ENCODE results near the gene METTL22. TPM values are rescaled to one million over a fixed set of nuclear protein-coding genes. Genes with fewer than 3 reads are reported as not detected.

The METTL22 gene
- total RNA-seq, 4 donors from 2014 or later: 14.4 to 31.9 (median 24.8) TPM

DNA sequence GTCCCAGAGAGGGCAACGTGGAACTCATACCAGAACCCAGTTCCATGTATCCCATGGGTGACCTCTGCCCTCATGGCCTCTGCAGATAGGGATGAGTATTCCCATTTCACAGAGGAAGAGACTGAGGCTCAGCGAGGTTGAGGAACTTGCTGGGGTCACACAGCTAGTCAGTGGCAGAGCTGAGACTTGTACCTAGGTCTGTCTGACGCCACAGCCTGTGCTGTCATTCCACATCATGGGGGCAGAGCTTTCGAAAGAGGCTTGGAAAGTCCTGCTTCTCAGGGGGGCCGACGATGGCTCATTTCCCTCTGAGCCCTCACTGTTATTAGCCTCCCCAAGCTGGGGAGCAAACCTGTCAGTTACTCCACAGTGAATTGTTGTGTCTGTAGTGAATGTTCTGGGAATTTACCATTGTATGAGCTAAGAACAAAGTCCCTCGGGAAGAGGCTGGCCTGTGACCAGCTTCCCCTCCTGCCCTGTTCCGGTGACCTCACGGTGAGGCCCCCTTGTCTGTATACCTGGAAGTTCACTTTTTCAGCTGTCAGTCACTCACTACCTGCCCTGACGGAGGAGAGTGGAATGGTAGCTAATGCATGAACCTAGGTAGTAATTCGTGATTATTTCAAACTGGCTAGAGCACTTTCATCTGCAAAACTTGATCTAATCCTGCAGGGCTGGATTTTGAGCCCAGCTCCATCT is 8.9 kb downstream of the METTL22 start:
- Histone ChIP-seq H3K36me3 (peaks cover 0 to 96% of the 10 kb centered on the region in 2 donors), H3K4me3 (no peak overlapping the region), H3K4me1 (no peaks in the 10 kb centered on the region), H3K9me3 (no peaks in the 10 kb centered on the region), H3K27ac (no peak overlapping the region), H3K27me3 (no peaks in the 10 kb centered on the region)
- WGBS, 2 donors (ENCODE audit: low coverage in 1 of 2): 73 to 93% methylated on average over 2 to 7 of the region's 11 CpGs
- ATAC-seq: no peak
- TF ChIP-seq POLR2A (IDR thresholded peaks at IDR 0.05) (no peak), EP300 (IDR thresholded peaks at IDR 0.05) (no peak), POLR2AphosphoS5 (IDR thresholded peaks at IDR 0.05) (no peak)
- TF ChIP-seq, protein P1, sequence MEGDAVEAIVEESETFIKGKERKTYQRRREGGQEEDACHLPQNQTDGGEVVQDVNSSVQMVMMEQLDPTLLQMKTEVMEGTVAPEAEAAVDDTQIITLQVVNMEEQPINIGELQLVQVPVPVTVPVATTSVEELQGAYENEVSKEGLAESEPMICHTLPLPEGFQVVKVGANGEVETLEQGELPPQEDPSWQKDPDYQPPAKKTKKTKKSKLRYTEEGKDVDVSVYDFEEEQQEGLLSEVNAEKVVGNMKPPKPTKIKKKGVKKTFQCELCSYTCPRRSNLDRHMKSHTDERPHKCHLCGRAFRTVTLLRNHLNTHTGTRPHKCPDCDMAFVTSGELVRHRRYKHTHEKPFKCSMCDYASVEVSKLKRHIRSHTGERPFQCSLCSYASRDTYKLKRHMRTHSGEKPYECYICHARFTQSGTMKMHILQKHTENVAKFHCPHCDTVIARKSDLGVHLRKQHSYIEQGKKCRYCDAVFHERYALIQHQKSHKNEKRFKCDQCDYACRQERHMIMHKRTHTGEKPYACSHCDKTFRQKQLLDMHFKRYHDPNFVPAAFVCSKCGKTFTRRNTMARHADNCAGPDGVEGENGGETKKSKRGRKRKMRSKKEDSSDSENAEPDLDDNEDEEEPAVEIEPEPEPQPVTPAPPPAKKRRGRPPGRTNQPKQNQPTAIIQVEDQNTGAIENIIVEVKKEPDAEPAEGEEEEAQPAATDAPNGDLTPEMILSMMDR (IDR thresholded peaks at IDR 0.05): no peak

DNA sequence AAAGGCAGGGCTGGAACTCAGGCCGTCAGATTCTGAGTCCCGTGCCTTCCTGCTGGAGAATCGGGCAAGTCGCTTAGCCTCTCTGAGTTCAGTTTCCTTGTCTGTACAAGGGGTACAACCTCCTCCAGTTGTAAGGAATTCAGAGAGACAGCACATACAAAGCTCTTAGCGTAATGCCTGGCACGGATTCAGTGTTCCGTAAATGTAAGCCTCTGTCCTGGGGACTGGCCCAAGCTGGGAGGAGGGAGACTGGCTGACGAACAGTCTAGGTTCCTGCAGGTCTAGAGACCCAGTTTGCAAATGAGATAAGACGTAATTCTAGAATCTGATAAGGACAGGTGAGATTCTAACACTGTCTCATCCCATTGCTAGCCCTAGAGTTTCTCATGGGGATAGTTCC is 9.9 kb downstream of the METTL22 start:
- 61 to 74% methylated on average over 5 to 8 of the region's 9 CpGs for WGBS, 2 donors (ENCODE audit: low coverage in 1 of 2)
- Histone ChIP-seq H3K4me3 (no peak overlapping the region), H3K36me3 (peaks cover 0 to 96% of the 10 kb centered on the region in 2 donors), H3K4me1 (no peaks in the 10 kb centered on the region), H3K9me3 (no peaks in the 10 kb centered on the region), H3K27me3 (no peaks in the 10 kb centered on the region), H3K27ac (no peak overlapping the region)
- TF ChIP-seq POLR2A (IDR thresholded peaks at IDR 0.05) (no peak), EP300 (IDR thresholded peaks at IDR 0.05) (no peak), POLR2AphosphoS5 (IDR thresholded peaks at IDR 0.05) (no peak)
- TF ChIP-seq, protein P1 (IDR thresholded peaks at IDR 0.05): no peak
- ATAC-seq: no peak

DNA sequence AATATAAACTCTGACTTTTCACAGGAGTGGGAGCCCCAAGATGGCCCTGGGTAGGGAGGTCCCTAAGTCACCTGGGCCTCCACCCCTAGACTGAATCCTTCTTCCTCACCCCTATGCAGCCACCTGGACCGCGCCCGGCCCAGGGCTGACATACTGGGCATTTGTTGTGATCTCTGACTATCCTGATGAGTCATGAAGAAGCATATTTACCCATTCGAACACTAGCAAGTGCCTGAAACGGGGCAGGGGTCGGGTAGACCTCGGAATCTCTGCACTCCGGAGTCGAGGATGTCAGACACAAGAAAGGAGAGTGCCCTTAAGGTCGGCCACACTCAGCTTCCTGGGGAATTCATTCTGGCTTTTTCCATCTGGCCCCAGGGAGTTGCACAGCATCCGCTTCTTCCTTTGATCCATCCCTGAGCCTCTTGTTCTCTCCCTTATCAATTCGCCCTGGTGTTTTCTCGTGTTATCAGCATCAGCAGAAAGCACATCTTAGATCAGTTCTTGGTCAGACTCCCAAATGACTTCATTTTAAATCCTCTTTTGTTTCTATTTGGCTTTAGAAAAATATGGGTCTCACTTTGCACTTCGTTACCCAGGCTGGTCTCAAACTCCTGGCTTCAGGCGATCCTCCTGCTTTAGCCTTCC is 10.4 kb downstream of the METTL22 start:
- Histone ChIP-seq H3K27me3 (no peaks in the 10 kb centered on the region), H3K27ac (peak overlapping the region in 1 of 4 donors; percentile 10), H3K4me3 (no peak overlapping the region), H3K4me1 (no peaks in the 10 kb centered on the region), H3K9me3 (no peaks in the 10 kb centered on the region), H3K36me3 (peaks cover 0 to 96% of the 10 kb centered on the region in 2 donors)
- TF ChIP-seq POLR2AphosphoS5 (IDR thresholded peaks at IDR 0.05): no peak
- no peak for ATAC-seq
- WGBS, 2 donors (ENCODE audit: low coverage in 1 of 2): 69 to 77% methylated on average over 7 to 13 of the region's 15 CpGs

DNA sequence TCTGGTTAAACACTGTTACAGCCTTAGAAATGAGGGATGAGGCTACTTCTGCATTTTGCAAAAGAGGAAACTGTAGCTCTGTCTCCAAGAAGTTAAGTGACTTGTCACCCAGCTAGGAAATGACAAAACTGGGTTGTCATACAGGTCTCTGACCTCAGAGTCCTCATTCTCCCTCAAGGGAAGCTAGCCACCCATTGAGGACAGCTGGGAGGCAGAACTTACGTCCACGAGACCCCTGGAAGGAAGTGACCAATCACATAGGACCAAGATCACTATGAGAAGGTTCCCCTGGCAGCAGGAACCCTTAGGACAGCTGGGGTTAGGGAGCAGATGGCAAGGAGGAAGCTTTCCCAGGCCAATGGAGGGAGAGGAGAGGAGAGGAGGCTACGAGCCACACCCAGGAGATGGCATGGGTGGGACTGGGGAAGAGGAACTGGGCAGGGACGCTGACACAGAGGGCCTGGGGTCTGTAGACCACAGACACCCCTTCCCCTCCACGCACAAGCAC is 11.2 kb downstream of the METTL22 start:
- Histone ChIP-seq H3K27ac (peak overlapping the region in 2 of 4 donors; percentile 27 to 30), H3K36me3 (peaks cover 0 to 96% of the 10 kb centered on the region in 2 donors)

DNA sequence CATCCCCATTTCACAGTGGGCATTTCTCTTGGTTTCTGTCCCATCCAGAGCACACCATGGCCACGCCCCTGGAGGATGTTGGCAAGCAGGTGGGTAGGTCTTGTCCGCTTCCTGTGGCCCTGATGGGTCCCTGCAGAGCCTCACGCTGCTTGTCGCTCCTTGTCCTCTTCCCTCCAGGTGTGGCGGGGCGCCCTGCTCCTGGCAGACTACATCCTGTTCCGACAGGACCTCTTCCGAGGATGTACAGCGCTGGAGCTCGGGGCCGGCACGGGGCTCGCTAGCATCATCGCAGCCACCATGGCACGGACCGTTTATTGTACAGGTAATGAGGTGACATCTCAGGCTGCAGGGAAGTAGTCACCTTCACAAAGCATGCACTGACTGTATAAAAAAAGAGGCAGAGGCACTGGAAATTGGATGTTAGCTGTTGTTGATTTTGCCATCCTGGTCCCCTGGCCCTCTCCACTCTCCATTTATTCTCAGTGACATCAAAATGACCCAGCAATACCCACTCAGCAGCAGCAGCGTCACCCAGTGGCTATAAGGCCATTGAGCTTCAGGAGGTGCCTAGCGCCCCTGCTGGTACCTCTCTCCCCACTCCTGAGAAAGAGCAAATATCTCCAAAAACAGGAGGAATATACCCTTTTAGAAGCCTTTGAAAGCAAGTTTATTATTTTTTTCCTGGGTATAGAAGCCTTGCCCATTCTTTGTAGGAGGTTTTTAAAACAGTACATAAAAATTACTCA is 13.7 kb downstream of the METTL22 start:
- H3K36me3 ChIP-seq: peaks cover 0 to 96% of the 10 kb centered on the region in 2 donors
- no peak for ATAC-seq
- no peak overlapping the region for H3K27ac ChIP-seq
- TF ChIP-seq POLR2AphosphoS5 (IDR thresholded peaks at IDR 0.05) (no peak), POLR2A (IDR thresholded peaks at IDR 0.05) (no peak)
- TF ChIP-seq, protein P1 (IDR thresholded peaks at IDR 0.05): peak in 1 of 4 experiments; percentile 17
- 59 to 63% methylated on average over 1 to 4 of the region's 18 CpGs for WGBS, 2 donors (ENCODE audit: low coverage in 1 of 2)
- no peaks in the 10 kb centered on the region for H3K4me1 ChIP-seq
- H3K27me3 ChIP-seq: no peaks in the 10 kb centered on the region
- H3K4me3 ChIP-seq: no peak overlapping the region
- H3K9me3 ChIP-seq: no peaks in the 10 kb centered on the region

More for the DNA sequence above, 11.2 kb downstream of the METTL22 start:
- no peaks in the 10 kb centered on the region for H3K4me1 ChIP-seq
- no peak overlapping the region for H3K4me3 ChIP-seq
- ATAC-seq: peak; percentile 83
- WGBS, 2 donors (ENCODE audit: low coverage in 1 of 2): 81% methylated on average over 4 of the region's 5 CpGs; no CpG with 5 or more reads in 1 of the 2 donors
- TF ChIP-seq EP300 (IDR thresholded peaks at IDR 0.05) (no peak), POLR2A (IDR thresholded peaks at IDR 0.05) (peak in 1 of 2 donors; percentile 5)
- no peaks in the 10 kb centered on the region for H3K27me3 ChIP-seq
- H3K9me3 ChIP-seq: no peaks in the 10 kb centered on the region
